Right lobe of liver (tissue), 4 donors: ENCODE measurements around the gene TK2.

Experiments
- POLR2A ChIP-seq: fragments of 450-650 bp; IDR thresholded peaks from one replicate; pipeline ENCODE4 v1.6.1; 2017; ENCODE audit warnings: antibody characterized with exemption, mild to moderate bottlenecking
- TF ChIP-seq, protein P1 (sequence below), 4 donors: fragments of 200-600 bp in 3 of 4; fragments of 450-650 bp in 1 of 4; IDR thresholded peaks; one replicate each; pipeline versions ENCODE4 v1.5.1 to v1.8.0; 2016 to 2022; ENCODE audit warnings: antibody characterized with exemption in 4 of 4, mild to moderate bottlenecking in 2 of 4
- donor health status: DM: no; HTN: no; CAD: no.
- donor health status: DM: no; HTN: no; CAD: no.
- donor health status: DM: no; HTN: yes; CAD: no.

DNA sequence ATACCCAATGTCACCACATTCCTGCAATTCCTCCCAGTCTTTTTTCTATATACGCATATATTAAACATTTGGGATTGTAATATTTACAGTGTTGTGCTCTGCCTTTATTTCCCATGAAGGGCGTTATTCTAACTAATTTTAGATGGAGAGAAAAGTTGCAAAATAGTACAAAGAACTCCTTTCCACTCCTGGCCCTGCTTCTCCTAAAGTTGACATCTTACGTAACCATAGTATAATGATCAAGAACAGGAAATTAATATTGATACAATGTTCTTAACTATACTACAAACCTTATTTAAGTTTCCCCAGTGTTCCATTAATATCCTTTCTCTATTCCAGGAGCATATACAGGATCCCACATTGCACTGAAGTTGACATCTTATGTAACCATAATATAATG, 46.3 kb downstream of the TK2 start:
- TF ChIP-seq, protein P1, sequence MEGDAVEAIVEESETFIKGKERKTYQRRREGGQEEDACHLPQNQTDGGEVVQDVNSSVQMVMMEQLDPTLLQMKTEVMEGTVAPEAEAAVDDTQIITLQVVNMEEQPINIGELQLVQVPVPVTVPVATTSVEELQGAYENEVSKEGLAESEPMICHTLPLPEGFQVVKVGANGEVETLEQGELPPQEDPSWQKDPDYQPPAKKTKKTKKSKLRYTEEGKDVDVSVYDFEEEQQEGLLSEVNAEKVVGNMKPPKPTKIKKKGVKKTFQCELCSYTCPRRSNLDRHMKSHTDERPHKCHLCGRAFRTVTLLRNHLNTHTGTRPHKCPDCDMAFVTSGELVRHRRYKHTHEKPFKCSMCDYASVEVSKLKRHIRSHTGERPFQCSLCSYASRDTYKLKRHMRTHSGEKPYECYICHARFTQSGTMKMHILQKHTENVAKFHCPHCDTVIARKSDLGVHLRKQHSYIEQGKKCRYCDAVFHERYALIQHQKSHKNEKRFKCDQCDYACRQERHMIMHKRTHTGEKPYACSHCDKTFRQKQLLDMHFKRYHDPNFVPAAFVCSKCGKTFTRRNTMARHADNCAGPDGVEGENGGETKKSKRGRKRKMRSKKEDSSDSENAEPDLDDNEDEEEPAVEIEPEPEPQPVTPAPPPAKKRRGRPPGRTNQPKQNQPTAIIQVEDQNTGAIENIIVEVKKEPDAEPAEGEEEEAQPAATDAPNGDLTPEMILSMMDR (IDR thresholded peaks at IDR 0.05), result no peak
- TF ChIP-seq POLR2A, result no peak
